Inflammatory macrophage treated with lipopolysaccharide for 4 hours (primary cell): Measurements from ENCODE around the gene TMEM123.
A peak's percentile ranks its signal among the peaks of the same experiment; 100 is the strongest.
"Not testable (repeated sequence)": the region's sequence is repeated elsewhere in the genome, so short reads cannot be mapped to it uniquely, and the experiment has no call there.

Experiments used
- DNase-seq: peaks from one replicate; pipeline ENCODE4 v3.0.0-alpha.2; 2020

Gene TMEM123

GRCh38 chr11:102447941-102448868 lies 4.4 kb downstream of the TMEM123 start:
- no peak for DNase-seq

GRCh38 chr11:102447193-102447592 lies 5.4 kb downstream of the TMEM123 start:
- peak; percentile 92 for DNase-seq

GRCh38 chr11:102446606-102447005 lies 6.0 kb downstream of the TMEM123 start:
- no peak for DNase-seq

- not testable (repeated sequence) for DNase-seq
Observed at GRCh38 chr11:102444693-102445092, 7.9 kb downstream of the TMEM123 start.

GRCh38 chr11:102444142-102444541 lies 8.4 kb downstream of the TMEM123 start:
- DNase-seq: not testable (repeated sequence)

- DNase-seq: not testable (repeated sequence)
Observed at GRCh38 chr11:102439063-102439363, 13.6 kb downstream of the TMEM123 start.

GRCh38 chr11:102438311-102439062 lies 14.1 kb downstream of the TMEM123 start:
- DNase-seq: no peak

- DNase-seq: no peak
Observed at GRCh38 chr11:102437727-102438126, 14.8 kb downstream of the TMEM123 start.

GRCh38 chr11:102436976-102437375 lies 15.6 kb downstream of the TMEM123 start:
- peak; percentile 61 for DNase-seq

- DNase-seq: peak; percentile 81
Observed at GRCh38 chr11:102436561-102436960, 16.0 kb downstream of the TMEM123 start.

- no peak for DNase-seq
Observed at GRCh38 chr11:102435688-102436087, 16.9 kb downstream of the TMEM123 start.

- not testable (repeated sequence) for DNase-seq
Observed at GRCh38 chr11:102433571-102433970, 19.0 kb downstream of the TMEM123 start.

GRCh38 chr11:102432560-102432959 lies 20.0 kb downstream of the TMEM123 start:
- DNase-seq: not testable (repeated sequence)

GRCh38 chr11:102431404-102431803 lies 21.2 kb downstream of the TMEM123 start:
- DNase-seq: no peak

- no peak for DNase-seq
Observed at GRCh38 chr11:102430158-102430836, 22.3 kb downstream of the TMEM123 start.

- DNase-seq: no peak
Observed at GRCh38 chr11:102429691-102430090, 22.9 kb downstream of the TMEM123 start.

GRCh38 chr11:102429226-102429625 lies 23.3 kb downstream of the TMEM123 start:
- DNase-seq: no peak

GRCh38 chr11:102428696-102429095 lies 23.9 kb downstream of the TMEM123 start:
- DNase-seq: no peak

- DNase-seq: no peak
Observed at GRCh38 chr11:102427068-102427467, 25.5 kb downstream of the TMEM123 start.

- no peak for DNase-seq
Observed at GRCh38 chr11:102426570-102426969, 26.0 kb downstream of the TMEM123 start.

- DNase-seq: no peak
Observed at GRCh38 chr11:102426000-102426399, 26.6 kb downstream of the TMEM123 start.

GRCh38 chr11:102423936-102424335 lies 28.6 kb downstream of the TMEM123 start:
- no peak for DNase-seq
